BJ (cell line): ENCODE data around the gene FAAP24. TPM values are rescaled to one million over a fixed set of nuclear protein-coding genes. Genes with fewer than 3 reads are reported as not detected.
"Not testable (repeated sequence)": the region's sequence is repeated elsewhere in the genome, so short reads cannot be mapped to it uniquely, and the experiment has no call there.

ENCODE experiments used
- CTCF ChIA-PET: fragments of 350-600 bp; formaldehyde crosslinking; extraction: SDS; loops from one replicate; lab custom pipeline; 2021; ENCODE audit warnings: antibody characterized with exemption, inconsistent platforms; lab: Yijun Ruan, JAX
- POLR2A ChIA-PET: fragments of 300-600 bp; sonication (Branson Sonifier 250); formaldehyde crosslinking; extraction: SDS; loops from one replicate; lab custom pipeline; 2021; ENCODE audit warnings: antibody characterized with exemption; lab: Charles Lee
- DNase-seq: peaks from one replicate; pipeline ENCODE4 v3.0.0-alpha.2; 2011; ENCODE audit warnings: low read depth
- H3K27me3 ChIP-seq: 2 replicates; pipeline ENCODE4 v1.6.0; 2011; ENCODE audit warnings: low read length; ENCODE audit not compliant: control insufficient read depth, insufficient read depth
- H3K36me3 ChIP-seq: 2 replicates; pipeline ENCODE4 v1.5.1; 2011; ENCODE audit warnings: low read length; ENCODE audit not compliant: control insufficient read depth, insufficient read depth
- H3K4me3 ChIP-seq: 2 replicates; pipeline ENCODE4 v1.5.1; 2011; ENCODE audit warnings: low read depth, mild to moderate bottlenecking, control low read depth, low read length
- polyA plus RNA-seq: library from polyadenylated mRNA; depleted of rRNA; stranded (reverse); fragments of >200 nt; gene quantifications from 2 replicates; pipeline ENCODE4 v1.2.3, GENCODE V29; 2011
- TF ChIP-seq, protein P1 (sequence below): IDR thresholded peaks from 2 replicates; pipeline ENCODE4 v1.5.1; 2011; ENCODE audit warnings: low read depth, mild to moderate bottlenecking, control low read depth, inconsistent platforms, low read length, moderate library complexity; ENCODE audit not compliant: insufficient read depth

FAAP24 gene
- polyA plus RNA-seq, 1 experiment = 5.5 TPM

DNA sequence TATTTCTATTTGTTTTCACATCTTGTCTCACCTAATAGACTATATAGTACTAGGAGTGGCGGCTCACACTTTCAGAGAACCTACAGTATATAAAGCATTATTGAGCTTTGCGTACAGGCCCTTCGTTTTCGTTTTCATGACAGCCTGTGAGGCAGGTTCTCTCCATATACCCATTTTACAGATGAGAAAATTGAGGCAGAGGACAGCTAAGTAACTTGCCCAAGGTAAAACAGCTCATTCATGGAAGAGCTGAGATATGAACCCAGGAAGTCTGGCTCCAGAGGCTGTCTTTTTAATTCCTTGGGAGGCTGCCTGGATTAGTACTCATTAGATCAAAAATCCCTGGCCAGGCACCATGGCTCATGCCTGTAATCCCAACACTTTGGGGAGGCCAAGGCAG lies 28.9 kb downstream of the FAAP24 start:
- CTCF ChIA-PET = no interaction called here
- TF ChIP-seq, protein P1, sequence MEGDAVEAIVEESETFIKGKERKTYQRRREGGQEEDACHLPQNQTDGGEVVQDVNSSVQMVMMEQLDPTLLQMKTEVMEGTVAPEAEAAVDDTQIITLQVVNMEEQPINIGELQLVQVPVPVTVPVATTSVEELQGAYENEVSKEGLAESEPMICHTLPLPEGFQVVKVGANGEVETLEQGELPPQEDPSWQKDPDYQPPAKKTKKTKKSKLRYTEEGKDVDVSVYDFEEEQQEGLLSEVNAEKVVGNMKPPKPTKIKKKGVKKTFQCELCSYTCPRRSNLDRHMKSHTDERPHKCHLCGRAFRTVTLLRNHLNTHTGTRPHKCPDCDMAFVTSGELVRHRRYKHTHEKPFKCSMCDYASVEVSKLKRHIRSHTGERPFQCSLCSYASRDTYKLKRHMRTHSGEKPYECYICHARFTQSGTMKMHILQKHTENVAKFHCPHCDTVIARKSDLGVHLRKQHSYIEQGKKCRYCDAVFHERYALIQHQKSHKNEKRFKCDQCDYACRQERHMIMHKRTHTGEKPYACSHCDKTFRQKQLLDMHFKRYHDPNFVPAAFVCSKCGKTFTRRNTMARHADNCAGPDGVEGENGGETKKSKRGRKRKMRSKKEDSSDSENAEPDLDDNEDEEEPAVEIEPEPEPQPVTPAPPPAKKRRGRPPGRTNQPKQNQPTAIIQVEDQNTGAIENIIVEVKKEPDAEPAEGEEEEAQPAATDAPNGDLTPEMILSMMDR = no peak
- POLR2A ChIA-PET = no interaction called here

DNA sequence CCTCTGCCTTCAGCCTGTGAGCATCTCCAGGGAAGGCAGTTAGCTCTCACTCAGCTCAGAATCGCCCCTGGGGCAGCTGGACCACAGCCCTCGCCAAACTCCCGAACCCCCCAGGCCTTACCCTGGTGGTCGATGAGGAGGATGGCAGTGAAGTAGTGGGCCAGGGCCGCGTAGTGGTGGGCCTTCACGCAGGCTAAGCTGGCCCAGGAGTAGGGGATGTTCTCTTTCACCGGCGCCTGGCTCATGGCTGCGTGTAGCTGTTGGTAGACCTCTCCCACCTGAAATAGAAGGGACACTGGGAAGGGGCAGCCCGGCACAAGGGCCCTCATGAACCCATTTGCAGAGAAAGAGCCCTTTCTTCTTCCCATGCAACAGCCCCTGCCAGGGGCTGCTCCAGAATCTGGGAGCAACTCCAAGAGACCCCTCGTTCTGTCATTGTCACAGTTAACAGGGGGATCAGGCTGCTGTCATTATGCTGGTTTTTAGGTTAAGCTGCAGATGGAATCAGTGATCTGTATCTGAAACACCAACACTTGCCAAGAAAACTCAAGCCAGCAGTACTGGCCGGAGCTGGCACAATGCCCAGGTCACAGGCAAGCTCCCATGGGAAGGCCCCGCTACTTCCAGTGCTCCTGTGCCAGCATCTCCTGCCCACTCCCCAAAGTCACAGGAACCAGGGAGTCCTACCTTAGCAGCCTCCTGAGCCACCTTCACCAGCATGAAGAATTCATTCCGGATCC lies 30.3 kb downstream of the FAAP24 start:
- H3K4me3 ChIP-seq, H3K27me3 ChIP-seq, H3K36me3 ChIP-seq, DNase-seq, POLR2A ChIA-PET: not testable (repeated sequence)
- CTCF ChIA-PET = interaction anchor here (1.0 kb wide), 1 partner anchor 182 kb away, joined by 3 read pairs; no protein-coding TSS in a partner anchor

More for the DNA sequence above, 28.9 kb downstream of the FAAP24 start:
- Histone ChIP-seq H3K36me3 (peaks cover 5% of the 10 kb centered on the region), H3K27me3 (no peaks in the 10 kb centered on the region), H3K4me3 (no peak overlapping the region)
- no peak for DNase-seq

DNA sequence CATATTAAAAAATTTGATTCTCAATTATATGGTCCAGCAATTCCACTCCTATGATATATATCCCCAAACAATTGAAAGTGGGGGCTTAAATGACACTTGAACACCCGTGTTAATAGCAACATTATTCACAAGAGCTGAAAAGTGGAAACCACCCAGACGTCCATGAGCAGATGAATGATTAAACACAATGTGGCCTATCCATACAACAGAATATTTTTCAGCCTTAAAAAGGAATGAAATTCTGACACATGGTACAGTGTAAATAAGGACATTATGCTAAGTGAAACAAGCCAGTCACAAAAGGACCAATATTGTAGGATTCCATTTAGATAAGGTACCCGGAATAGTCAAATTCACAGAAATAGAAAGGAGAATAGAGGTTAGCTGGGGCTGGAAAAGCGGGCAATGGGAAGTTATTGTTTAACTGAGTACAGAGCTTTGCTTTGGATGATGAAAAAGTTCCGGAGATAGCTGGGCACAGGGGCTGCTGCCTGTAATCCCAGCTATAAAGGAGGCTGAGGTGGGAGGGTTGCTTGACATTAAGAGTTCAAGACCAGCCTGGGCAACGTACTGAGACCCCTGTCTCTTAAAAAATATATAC lies 31.5 kb downstream of the FAAP24 start:
- POLR2A ChIA-PET, DNase-seq, H3K36me3 ChIP-seq, H3K27me3 ChIP-seq, H3K4me3 ChIP-seq: not testable (repeated sequence)
- CTCF ChIA-PET = interaction anchor here (0.5 kb wide), 1 partner anchor 28 kb away, joined by 3 read pairs; no protein-coding TSS in a partner anchor

GRCh38 chr19:33005440-33005839 lies 33.4 kb downstream of the FAAP24 start:
- Histone ChIP-seq H3K27me3 (no peaks in the 10 kb centered on the region), H3K36me3 (peaks cover 5% of the 10 kb centered on the region; the same call in 1 of the 2 replicates), H3K4me3 (no peak overlapping the region)
- ChIA-PET POLR2A (no interaction called here), CTCF (no interaction called here)
- TF ChIP-seq, protein P1 = no peak
- DNase-seq = no peak

- Histone ChIP-seq H3K4me3 (no peak overlapping the region), H3K27me3 (no peaks in the 10 kb centered on the region), H3K36me3 (peaks cover 9% of the 10 kb centered on the region)
- TF ChIP-seq, protein P1 = no peak
- no peak for DNase-seq
- POLR2A ChIA-PET = no interaction called here
- CTCF ChIA-PET = no interaction called here
Measured at GRCh38 chr19:33008738-33009137, 36.7 kb downstream of the FAAP24 start.

DNA sequence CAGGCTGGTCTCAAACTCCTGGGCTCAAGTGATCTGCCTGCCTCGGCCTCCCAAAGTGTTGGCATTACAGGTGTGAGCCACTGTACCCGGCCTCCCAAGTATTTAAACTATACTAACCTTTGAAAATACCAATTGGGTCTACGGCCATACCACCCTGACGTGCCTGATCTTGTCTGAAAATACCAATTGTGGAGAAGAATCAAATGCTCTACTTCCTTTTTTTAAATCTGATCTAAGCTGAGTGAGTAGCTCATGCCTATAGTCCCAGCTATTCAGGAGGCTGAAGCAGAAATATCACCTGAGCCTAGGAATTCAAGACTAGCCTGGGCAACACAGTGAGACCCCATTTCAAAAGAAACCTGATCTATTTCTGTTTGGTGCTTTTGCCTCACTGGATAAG lies 38.8 kb downstream of the FAAP24 start:
- CTCF ChIA-PET, H3K4me3 ChIP-seq, DNase-seq, POLR2A ChIA-PET, H3K27me3 ChIP-seq, H3K36me3 ChIP-seq: not testable (repeated sequence)
